ENCODE data around the gene FAM184B. TPM values are rescaled to one million over a fixed set of nuclear protein-coding genes. Genes with fewer than 3 reads are reported as not detected.

FAM184B gene
- total and polyA plus RNA-seq, 2 experiments from 2014 or later = 0.11 to 0.49 TPM

- Histone ChIP-seq H3K4me3 (no peak overlapping the region), H2AFZ (no peak overlapping the region), H3K9me2 (ENCODE audit: insufficient read depth) (no peaks in the 10 kb centered on the region), H4K20me1 (replicated peaks; ENCODE audit: insufficient read depth) (peaks cover 61% of the 10 kb centered on the region), H3F3A (replicated peaks; ENCODE audit: low read depth) (no peaks in the 10 kb centered on the region), H3K79me2 (replicated peaks; ENCODE audit: insufficient read depth) (peaks cover 67% of the 10 kb centered on the region), H3K4me1 (ENCODE audit: insufficient read depth) (peaks cover 10% of the 10 kb centered on the region; the same call in 1 of the 2 replicates), H3K36me3 (ENCODE audit: insufficient read depth) (peaks cover 50% of the 10 kb centered on the region), H3K4me2 (no peak overlapping the region), H3K27ac (ENCODE audit: low read depth) (no peak overlapping the region), H3K27me3 (ENCODE audit: insufficient read depth) (no peaks in the 10 kb centered on the region)
- Mint-ChIP-seq H3K4me1 (peaks cover 18% of the 10 kb centered on the region), H3K36me3 (ENCODE audit: low read depth) (peaks cover 77% of the 10 kb centered on the region), H3K27me3 (ENCODE audit: insufficient read depth, low read depth, poor library complexity) (peaks cover 7% of the 10 kb centered on the region), H3K9me3 (no peaks in the 10 kb centered on the region), H3K27ac (peak overlapping the region; percentile 69; the same call in 1 of the 2 replicates), H3K4me3 (no peak overlapping the region)
- TF ChIP-seq JUNB (IDR thresholded peaks at IDR 0.05; ENCODE audit: unreplicated experiment) = no peak
- no peak for TF ChIP-seq CREB1 (CRISPR knock-in tag; IDR thresholded peaks at IDR 0.05; ENCODE audit: low read depth)
- TF ChIP-seq ZNF462 (CRISPR knock-in tag; IDR thresholded peaks at IDR 0.05) = no peak
- TF ChIP-seq EZH2 (IDR thresholded peaks at IDR 0.05; ENCODE audit: low read depth, unreplicated experiment) = no peak
- TF ChIP-seq EZH2phosphoT487 (IDR thresholded peaks at IDR 0.05; ENCODE audit: unreplicated experiment) = no peak
- TF ChIP-seq STAT1 (IDR thresholded peaks at IDR 0.05; ENCODE audit: unreplicated experiment) = no peak
- no peak for TF ChIP-seq ZNF114 (CRISPR knock-in tag; IDR thresholded peaks at IDR 0.05)
- no peak for TF ChIP-seq POLR2AphosphoS5 (IDR thresholded peaks at IDR 0.05; ENCODE audit: low read depth)
- no peak for TF ChIP-seq ZNF331 (CRISPR knock-in tag; IDR thresholded peaks at IDR 0.05; ENCODE audit: low read depth)
- no peak for TF ChIP-seq REST (IDR thresholded peaks at IDR 0.05; ENCODE audit: unreplicated experiment)
- TF ChIP-seq ETS1 (IDR thresholded peaks at IDR 0.05) = no peak
- no peak for TF ChIP-seq NANOG (IDR thresholded peaks at IDR 0.05; ENCODE audit: borderline replicate concordance)
- TF ChIP-seq CTCF (conservative IDR thresholded peaks at IDR 0.05; ENCODE audit: low read depth in 2 of 2) = no peak
- ATAC-seq (no peak), DNase-seq (ENCODE audit: low spot score) (no peak)
Measured at GRCh38 chr4:17619416-17620105, 161.9 kb downstream of the FAM184B start.

Measured in GM23338 (cell line).